Measurements from ENCODE around the gene CAMTA1. TPM values are rescaled to one million over a fixed set of nuclear protein-coding genes. Genes with fewer than 3 reads are reported as not detected.

The CAMTA1 gene
- total RNA-seq, 1 donor from 2014 or later: 115 TPM

DNA sequence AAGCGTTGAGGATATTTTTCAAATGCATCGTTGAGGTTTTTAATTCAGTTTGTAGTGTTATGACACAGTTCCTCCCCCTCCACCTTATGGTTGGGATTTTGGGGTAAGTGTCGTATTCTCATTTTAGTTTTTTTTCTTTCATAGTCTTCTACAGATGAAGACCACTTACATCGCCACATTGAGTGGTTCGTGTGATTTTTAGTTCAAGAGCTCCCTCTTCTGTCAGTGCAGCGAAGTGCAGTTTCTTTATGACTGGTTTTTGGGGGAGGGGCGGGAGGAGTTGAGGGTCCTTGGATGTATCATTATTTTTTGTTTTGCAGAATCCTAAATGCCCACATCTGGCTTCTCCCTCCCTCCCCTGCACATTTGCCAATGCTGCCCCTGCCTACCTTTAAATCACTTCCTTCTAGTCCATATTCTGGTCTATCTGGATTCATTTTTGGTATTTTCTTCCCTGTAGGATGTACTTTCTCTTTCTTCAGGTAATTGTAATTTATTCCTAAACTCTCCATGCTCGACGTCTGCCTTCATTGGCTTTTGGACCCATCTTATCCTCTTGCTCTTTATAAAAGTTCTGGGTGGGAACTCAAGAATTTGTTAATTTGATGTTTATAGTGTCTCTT is 433.1 kb downstream of the CAMTA1 start:
- DNase-seq: no peak

DNA sequence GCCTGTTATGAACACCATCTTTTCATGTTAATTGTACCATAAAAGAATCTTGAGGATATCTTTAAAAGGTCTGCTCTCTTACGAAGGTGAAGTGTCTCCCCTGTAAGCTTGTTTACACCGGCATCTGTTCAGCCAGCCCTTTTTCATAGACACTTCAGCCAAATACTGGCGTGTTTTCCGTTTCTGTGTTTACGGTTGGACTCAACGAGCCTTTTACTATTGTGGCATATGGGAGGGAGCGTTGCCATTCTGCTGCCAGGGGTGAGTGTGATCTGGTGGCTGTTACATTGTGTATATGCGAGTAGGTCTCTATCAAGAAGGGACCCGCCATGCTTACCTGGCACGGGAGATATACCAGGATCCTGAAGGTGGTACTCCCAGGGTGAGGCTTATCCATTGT is 433.8 kb downstream of the CAMTA1 start:
- DNase-seq: no peak

DNA sequence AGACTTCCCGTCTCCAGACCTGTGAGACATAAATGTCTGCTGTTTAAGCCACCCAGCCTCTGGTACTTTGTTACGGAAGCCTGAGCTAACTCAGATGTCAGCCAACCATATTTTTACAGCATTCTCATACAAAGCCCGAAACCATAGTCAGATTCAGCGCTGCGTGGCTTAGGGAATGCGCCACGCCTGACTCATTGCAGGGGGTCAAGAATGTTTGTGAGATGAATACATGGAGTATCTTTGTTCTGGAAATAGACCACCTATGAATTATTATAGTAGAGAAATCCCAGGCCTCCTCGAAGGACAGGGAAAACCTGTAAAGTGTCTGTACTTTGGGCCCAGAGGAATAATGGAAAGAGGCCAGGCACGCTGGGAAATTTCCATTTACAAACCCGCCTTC is 434.8 kb downstream of the CAMTA1 start:
- no peak for DNase-seq

DNA sequence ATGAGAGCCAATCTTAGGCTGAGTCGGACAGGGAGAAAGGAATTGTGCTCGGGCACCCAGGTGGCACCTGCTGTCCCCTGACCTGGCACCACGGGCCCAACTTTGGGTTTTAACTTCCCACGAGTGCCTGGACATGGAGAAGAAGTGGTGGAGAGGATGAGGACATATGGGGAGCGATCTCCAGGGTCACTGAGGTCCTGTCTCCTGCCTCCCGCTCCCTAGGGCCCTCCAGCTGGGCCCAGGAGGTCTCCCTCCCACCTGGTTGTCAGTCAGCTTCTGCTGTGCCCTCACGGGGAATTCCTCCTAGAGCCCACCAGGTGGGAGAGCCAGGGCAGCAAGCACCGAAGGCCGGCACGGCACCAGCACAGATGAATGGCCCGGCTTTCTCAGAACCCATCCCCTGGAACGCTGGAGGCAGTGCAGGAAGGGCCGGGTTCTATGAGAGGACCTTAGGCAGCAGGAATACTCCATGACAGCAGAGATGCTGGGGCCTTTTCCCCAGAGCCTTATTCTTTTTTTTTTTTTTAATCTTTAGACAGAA is 435.5 kb downstream of the CAMTA1 start:
- no peak for DNase-seq

DNA sequence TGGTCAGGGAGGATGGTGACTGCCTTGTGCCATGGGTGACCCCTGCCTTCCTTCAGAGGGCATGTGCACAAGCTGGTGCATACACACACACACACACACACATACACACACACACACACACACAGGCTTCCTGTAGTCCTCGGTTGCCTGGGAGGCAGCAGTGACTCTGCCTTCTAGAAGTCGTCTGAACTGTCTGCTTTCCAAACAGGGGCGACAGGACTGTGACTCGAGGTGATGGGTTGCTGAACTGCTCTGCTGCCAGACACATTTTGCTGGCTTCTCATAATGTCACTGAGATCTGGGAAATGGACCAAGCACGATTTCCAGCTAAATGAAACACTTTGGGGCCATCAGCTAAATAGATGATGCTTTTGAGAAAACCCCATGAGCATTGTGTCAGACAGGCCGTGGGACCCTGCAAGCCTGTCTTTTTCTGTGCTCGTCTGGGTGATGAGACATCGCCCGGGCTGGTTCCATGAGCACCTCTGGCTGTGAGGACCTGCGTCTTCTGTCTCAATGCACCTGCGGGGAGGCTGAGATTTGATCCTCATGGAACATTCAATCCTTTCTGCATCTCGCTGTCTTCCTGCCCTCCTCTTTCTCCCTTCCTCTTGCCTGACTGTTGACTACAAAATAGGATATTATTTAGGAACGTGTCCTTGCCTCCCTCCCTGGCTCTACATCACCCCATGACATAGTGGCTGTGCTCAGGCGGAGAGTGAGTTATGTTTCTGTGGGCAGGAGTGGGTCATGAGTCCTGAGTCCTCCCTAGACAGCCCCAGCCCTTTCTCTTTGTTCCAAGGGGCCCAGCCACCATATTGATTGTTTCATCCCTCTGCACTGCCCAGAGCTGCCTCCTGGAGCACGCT is 436.8 kb downstream of the CAMTA1 start:
- DNase-seq: no peak

DNA sequence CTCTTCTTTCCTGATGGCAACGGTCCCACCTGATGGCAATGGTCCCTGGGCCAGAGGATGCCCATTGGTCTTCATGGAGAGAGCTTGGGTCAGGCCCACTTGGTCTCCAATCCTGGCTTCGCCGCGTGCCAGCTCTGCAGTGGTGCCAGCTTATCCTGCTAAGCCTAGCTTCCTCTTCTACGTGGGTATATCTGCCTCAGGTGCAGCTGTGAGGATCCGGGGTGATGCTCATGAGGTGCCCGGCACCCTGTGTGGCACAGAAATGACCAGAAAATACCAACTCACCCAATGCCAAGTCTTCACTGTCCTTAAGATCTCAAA is 437.4 kb downstream of the CAMTA1 start:
- DNase-seq: no peak

DNA sequence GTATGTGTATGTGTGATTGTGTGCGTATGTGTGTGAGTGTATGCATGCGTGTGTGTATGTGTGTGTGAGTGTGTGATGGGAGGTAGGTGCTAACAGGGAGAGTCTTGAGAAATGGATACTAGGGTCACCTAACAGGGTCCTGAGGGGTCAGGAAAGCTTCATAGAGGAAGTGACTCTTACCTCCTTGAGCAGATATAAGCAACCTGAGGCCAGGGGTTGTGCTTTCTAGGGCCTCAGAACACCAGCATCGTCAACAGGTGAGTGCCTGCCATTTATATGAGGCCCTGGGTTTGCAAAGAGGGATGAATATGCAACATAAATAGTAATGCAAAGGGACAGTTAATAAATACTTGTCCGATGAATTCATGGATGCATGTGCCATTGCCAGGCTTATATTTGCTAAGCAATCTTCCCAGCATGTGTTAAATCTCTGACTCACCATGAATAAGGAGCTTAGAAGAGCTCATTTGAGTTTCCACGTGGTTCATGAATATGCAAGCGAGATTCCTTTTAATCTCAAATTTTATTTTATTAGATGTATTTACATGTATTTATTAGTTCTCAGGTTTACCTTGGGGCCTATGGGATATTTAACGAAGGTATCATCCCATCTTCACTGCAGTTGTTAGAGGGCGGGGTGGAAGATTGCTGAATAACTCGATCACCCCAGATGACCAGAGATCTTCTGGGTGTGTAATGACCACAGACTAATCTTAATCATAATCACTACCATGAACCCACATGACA is 438.3 kb downstream of the CAMTA1 start:
- no peak for DNase-seq

DNA sequence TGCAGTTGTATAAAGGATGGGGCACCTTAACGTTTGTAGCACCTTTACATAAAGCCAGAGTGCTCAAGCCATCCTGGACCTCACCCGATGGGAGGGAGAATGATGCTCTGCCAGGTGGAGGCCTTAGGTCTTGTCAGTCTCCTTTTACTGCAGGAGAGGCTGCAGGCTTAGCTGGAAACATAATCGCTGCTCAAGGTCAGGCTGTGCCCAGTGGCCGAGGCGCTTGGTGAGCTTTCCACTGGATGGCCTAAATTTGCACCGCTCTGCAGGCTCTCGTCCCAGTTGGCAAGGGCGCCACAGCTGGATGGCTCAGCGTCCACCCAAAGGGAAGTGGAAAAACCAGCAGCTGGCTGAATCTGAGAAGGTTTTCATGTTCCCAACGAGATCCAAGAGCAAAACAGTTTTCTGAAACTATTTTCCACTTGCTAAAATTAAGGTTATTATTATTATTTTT is 438.9 kb downstream of the CAMTA1 start:
- DNase-seq: no peak

DNA sequence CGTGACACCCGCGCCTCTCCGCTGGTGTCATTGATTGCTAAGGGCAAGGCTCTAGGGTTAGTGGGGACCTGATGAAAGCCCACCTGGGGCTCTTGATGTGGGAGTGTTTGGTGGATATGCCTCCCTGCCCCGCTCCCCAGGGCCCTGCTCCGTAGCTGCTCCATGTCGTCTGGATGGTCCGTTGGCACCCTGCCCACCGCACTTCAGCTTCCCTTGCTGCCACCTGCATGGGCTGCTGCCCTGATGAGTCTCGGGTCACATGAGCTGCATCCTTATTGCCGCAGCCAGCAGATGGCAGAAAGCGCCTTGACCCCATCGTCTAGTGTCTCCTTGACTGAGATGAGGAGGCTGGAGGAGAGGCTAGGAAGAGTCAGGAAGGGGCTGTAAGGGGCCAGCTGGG is 439.4 kb downstream of the CAMTA1 start:
- DNase-seq: no peak

DNA sequence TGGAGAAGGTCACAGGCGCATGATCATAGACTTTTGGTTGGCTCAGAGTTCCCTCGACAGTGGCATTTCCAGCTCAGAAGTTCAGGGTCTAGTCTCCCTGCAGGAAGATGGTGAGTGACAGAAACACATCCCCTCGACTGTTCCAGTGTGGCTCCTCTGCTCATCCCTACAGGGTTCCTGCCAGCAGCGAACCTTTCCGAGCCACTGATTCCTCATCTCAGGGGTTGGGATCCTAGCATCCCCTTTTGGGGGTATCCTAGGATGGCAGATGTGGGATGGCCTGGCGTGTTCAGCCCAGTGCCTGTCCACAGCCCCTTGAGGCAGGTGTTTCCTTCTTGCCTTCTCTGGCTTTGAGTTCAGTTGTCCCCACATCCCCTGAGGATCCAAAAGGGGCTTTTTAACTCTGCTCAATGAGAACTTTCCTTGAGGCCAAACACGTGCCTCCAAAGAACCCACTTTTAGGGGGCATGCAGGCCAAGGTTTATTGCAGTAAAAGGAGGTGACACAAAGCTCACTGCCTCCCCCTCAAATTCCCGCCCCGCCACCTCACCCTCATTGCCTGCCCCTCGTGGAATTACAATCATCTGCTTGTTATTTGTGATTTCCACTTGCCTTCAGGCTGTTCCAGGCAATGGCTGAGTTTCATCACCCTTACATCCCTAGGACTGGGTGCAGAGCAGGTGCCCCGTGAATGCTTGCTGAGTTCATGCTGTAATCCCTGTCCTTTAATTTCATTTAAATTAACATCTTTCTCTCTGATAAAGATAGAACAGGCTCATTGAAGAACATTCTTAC is 440.7 kb downstream of the CAMTA1 start:
- no peak for DNase-seq

DNA sequence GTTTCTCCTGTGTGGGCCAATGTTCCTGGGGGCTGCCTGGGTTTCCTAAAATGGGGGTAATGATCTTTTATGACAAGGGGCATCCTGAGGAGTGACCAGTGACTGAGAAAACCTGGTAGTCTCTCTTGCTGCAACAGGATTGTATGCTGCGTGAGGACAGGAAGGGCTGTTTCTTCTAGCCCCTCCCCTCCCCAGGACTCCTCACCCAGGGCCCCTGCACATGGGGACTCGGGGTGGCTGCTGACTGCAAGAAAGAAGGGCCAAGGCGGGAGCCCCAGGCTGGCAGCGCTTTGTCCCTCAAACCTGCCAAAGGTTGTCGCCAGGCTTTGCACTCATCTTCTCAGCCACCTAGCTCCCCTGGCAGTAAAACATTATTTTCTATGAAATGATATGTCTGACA is 442.4 kb downstream of the CAMTA1 start:
- DNase-seq: no peak

DNA sequence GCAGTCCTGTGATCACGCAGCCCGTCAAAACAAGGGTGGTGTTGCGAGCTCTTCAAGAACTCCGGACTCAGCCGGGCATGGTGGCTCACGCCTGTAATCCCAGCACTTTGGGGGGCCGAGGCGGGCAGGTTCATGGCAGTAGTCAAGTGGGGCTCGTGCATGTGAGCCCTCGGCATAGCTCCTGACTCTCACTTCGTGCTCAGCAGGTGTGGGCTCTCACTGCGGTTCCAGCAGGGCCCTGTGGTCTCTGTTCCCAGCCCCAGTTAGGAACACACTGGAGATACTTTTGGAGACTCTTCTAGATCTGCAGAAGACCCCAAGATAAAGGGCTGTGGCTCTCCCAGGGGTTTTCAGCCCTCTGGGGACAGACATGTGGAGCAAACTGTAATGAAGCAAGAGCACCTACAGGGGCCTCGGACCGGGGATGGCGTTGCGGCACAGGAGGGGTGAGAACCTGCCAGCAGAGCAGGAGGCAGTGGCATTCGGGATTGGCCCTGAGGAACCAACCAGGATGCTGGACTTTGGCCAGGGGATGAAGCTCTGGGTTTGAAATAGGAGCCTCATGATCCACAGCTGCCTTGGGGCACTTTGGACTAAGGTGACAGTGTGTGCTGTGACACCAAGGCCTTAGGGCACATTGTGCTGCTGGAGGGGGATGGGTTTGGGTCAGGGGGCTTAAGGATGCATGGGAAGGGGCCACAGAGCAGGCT is 443.2 kb downstream of the CAMTA1 start:
- DNase-seq: no peak

DNA sequence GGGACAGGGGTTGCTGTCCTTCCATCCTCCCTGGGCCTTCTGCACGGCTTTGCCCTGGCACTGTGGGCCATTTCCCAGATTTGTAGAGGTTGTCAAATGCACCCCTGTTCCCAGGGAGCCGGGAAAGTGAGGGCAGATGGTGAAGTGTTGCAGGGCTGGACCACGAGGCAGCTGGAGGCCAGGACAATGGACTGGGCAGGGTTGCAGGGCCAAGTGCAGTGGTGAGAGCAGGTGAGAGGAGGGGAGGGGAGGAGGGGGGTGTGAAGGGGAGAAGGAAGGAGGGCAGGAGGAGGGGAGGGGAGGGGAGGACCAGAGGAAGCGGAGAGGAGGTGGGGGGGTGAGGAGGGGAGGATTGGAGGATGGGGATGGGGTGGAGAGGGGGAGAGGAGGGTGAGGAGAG is 443.9 kb downstream of the CAMTA1 start:
- no peak for DNase-seq

DNA sequence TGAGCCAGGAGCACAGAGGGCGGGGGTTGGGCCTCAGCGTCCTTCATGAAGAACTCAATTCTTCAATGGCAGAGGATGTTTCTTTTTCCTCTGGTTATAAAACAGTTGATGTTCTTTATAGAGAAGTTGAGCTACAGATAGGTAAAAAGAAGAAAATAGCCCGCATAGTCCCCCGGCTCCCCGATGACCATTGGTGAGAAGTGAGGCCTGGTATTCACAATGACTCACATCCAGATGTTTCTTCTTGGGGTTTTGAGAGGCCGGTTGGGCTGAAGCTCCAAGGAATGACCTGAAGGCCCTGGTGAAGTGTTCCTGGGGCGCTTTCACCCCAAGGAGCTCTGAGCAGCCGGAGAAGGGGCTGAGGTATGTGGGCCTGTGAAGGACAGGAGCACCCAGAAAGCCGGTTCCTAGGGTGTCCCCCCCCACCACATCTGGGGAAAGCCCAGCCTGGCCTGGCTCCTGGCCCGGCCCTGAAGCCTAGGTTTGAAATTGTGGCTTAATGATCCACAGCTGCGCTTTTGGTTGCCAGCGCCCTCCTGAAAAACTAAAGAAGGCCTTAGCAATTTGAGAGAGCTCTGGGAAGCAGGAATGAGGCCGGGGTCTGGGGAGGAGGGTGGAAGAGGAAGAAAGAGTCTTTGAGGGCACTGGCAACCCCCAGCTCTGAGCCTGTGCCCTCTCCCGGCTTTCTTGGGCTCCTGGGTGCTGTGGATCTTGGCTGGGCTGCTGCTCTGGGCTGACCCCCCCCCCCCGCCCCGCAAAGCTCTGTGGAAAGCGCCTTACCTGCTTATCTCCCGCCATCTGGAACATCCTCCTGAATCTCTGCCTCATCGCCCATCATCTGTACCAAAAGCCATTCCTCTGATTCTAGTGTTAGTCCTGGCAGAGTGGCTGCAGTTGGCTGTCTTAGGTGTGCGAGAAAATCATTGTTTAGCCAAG is 444.7 kb downstream of the CAMTA1 start:
- no peak for DNase-seq

DNA sequence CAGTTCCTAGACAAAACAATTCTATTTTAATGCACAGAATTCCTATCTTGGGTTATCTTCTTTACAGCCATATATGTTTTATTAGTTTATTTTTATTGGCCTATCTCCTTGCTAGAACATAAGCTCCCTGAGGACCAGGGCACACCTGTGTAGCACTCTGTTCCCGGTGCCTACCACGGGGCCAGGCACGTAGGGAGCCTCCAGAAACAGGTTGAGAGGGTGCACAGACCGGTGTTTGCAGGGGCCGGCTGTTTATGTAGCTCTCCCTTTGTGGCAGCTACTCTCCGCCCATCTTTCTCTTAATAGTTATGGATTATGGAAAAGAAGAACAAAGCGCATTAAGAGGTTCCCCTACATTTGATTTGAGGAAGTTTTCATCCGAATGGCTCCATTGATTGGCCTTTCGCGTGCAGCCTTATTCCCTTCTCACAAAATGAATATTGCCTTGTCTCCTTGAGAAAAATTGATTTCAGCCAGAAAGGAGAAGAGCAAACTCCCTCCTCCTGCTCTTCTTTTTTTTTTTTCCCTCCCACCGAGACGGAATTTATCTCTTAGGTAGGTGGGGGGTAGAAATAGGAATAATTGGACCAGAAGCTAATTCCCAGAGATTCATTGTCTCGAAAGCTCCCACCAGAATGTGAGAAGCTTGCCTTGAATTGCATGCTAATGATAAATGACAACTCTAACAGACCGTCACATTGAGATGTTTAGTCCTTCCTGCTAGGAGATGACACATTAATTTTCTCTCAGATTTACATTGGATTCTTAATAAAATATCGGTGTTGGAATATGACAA is 447.4 kb downstream of the CAMTA1 start:
- no peak for DNase-seq

DNA sequence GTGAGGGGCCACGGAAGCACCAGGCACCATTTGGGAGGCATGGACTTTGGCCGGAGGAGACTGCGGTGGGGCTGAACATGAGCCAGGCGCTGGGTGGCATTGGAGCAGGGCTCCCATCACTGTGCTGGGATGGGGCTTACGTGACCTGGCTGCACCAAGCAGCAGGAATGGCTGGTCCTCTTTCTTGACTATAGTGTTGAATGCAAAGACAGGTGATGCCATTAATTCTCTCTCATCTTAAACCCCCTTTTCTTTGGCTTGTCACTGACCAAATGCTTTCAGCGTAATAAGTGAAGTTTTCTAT is 447.9 kb downstream of the CAMTA1 start:
- DNase-seq: no peak

DNA sequence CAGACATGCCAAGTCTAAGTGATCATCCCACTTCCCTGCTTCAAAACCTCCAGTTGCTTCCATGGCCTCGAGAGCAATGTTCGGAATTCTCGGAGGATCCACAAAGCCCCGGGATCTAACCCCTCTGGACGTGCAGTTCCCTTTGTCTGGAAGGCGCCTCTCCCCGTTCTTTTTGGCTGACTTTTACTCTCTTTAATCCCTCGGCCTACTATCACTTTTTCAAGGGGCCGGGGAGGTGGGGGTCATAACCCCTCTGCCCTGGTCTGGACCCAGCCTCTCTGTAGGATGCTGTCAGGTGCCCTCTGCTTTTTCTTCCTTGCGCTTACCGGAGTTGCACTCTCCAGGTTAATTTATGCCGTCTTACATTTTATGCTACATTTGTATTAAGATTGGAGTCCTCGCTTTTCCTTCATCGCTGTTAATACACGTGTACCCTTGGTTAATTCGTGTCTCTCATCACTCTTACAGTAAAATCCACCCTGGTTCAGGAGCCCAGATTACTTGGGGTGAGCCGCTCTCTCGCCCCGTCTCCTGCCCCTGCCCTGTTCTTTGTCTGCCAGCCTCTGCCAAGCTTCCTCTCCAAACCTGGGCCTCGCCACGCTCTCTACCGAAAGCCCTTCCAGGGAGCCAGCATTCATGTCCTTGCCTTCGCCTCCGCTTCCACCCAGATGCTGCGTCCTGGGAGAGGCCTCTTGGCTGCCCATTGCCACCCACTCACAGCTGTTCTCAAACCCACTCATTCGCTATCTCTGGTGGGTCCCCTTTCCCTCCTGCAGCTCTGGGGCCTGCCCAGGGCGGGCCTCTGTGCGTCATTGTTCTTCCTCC is 448.6 kb downstream of the CAMTA1 start:
- DNase-seq: no peak

DNA sequence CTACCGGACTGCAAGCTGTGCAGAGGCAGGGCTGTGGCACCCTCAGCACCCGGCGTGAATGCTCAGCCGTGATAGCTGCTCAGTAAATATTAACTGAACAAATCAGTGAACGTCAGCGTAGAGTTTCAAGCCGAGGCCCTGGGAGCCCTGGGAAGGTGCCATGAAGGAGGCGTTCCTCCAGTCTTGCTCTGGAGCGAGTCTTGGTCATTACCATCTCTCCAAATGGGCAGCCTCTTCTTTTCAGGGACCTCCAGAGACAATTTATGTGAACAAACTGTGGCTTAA is 449.2 kb downstream of the CAMTA1 start:
- DNase-seq: no peak

DNA sequence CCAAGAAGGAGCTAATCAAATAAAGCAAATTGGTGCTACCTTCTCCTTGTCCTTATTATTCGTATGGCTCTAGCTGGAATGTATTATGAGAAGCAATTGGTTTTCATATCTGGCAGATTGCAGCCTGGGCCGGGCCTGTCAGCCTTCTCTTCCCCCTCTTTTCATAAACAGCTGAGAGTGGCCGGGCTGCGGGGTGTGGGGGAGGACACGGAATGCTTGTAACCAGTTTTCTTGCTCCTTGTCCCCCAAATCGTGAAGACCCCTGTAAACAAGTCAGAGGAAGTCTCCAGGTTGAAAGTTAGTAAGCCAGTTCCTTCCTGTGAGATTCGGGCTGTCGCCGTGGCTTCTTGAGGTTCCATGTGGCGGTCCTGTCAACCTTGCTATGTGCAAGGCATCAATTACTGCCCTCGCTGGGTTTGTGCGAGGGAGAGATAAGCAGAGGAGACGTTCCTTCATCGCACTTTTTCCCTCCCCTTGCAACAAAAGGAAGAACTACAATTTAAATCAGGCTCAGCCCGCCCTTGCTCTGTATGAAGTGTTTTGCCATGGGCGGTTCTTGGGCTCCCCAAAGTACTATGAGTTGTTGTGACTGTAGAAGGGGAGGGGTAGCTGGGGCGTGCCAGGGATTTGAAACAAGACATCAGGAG is 450.7 kb downstream of the CAMTA1 start:
- no peak for DNase-seq

Data from occipital lobe (tissue), 2 donors.